GM20431 (cell line): ENCODE measurements around the gene TMEM87A.

Source experiments
- in situ Hi-C: fragments of 300-500 bp; cut with MseI, MboI; formaldehyde crosslinking; loops from one replicate; pipeline ENCODE4 v1.15.0; 2020; ENCODE audit warnings: low sequenced_read_pairs; ENCODE audit not compliant: unreplicated experiment

TMEM87A gene

DNA sequence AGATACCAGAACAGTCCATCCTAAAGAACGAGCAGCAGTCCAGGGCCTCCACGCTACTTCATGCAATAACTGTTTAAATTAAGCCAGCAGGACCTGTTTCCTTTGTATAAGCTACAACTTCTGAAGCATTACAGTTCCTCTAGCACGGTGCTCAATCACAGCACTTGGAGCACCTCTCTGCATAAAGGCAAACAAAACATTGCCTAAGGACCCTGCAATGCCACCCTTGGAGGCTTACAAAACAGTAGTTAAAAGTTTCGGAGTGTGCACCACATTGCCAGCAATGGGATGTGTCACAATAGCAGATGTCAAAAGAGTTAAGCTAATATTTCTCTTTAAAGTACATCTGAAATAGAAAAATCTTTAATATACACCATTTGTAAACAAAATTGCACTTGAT is 62.5 kb downstream of the TMEM87A start:
- in situ Hi-C loops: no loop called here

DNA sequence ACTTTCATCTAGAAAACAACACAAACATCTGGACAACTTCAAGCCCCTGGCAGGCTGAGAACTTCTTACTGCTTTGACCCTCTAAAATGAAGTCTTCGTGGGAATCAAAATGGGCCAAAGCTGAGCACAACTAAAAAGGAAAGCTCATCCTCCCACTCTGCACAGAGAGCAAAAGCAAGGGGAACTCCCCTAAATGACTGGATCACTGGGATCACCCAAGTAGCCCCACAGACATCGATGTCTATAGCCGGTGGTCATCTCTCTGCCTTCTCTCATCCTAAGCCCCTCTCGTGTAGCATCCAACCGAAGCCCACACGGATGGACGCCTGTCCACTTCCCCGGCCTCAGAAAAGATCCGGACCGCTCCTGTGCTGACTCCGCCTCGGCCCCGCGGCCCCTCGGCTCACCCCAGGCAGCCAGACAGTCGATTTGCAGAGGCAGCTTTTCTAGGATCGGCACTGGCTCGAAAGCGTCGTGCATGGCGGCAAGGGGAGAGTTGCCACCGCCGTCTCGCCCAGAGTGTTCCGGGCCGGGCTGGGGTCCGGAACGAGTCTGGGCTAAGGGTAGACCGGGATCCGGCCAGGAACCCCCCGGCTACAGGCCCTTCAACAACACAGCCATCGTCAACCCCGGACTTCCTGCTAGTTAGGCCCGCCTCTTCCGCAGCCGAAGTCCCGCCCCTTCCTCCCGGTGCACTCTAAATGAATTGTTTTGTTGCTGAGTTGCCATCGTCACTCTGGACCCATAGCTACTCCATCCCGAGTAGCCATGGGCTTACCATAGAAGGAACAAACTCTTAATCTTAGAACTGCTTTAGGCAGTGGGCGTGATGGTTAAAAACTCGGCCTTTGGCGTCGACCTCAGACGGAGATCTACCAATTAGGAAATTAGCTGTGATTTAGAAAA is 65.3 kb downstream of the TMEM87A start, which contains the start of gene VPS39:
Gene VPS39, minus strand, starts transcription at position 631 of the 906 bp plus-strand sequence. Its CDS starts 151 bp downstream, at position 480.
- in situ Hi-C loops: no loop called here

DNA sequence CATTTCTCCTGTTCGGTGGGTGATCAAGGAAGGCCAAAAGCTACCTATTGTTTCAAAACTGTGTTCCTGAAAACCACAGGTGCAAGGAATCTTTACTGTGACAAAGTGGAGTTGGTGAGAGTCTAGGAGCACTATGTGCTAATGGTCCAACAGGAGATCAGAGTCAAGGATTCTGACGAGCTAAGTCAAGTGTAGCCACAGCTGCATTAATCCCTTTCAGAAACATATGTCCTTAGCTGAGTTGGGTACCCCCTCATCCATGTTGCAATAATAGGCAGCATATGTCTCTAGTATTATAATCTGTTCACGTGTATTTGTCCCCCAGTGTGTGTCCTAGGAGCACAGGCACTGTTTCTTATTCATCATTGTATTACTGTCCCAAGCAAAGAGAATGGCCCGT is 66.8 kb downstream of the TMEM87A start:
- in situ Hi-C loops: no loop called here

DNA sequence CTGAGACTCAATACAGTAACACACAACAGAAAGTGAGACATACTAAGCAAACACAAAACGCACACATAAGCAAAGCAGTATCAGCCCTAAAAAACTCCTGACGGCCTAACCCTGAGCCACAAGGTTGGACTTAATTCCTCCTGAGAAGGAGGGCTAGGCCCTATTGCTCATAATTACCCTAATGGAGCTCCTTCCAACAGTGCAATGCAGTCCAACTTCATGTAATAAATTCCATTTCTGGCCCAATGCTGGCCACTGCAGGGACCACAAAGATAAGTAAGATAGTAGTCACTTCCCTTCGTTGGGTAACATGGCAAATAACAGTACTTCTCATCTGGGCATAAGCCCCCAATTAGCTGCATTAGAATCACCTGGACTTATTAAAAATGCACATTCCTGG is 69.3 kb downstream of the TMEM87A start:
- in situ Hi-C loops: no loop called here

DNA sequence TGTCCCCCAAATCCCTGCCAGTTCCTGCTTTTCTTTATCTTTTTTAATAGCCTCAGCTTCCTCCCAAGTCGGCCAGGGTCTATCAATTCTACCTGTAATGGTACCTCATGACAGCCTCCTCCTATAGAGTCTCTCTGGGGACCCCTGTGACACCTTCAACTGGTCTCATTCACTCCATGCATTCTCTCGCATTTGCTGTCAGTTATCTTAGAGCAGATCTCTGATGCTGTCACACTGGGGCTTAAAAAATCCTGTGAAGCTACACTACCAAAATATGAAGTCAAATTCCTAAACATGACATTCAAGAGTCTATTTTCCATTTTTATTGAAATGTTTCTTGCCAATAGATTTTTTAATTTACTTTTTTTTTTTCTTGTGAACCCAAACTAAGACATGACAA is 70.6 kb downstream of the TMEM87A start:
- in situ Hi-C loops: no loop called here

DNA sequence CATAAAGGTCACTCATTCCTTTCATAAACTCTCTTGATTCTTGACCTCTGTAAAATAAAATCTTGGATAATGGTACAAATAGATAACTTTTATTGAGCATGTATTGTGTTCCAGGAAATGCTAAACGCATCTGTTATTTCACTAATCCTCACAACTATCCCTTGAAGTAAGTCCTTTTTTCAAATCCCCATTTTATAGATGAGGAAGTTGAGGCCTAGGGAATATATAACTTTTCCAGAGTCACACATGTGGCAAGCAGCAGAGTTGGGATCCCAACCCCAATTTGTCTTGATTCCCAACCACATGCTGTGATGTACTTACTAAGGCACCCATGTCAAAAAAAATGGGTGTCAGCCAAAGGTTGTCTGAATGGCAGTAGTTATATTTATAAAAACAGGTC is 71.4 kb downstream of the TMEM87A start:
- in situ Hi-C loops: no loop called here

DNA sequence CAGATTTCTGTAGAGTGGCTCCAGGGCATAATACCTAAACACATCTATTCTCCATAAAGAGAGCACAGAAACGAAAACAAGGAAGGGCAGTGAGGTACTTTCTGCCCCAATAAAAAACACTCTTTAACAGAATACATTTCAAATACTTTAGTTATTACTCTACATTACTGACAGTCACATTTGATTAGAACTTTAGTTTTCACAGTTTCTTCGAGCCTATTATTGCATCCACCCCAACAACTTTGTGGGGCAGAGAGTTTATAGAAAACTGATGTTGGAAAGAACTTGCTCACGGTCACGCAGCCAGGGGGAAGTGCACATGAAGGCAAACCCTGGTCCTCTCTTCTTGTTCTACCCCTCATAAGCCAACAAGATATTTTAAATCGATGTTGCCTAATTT is 74.1 kb downstream of the TMEM87A start:
- in situ Hi-C loops: no loop called here

DNA sequence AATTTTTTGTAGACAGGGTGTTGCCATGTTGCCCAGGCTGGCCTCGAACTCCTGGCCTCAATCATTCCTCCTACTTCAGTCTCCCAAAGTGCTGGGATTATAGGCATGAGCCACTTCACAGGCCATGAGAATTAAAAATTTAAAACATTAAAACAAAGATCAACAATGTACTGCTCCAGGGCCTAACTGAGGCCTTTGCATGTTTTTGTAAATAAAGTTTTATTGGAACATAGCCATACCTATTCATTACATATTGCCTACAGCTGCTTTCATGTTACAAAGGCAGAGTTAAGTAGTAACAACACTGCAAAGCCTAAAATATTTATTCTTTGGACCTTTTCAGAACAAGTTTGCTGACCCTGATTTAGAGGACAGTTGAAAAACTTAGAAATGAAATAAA is 74.7 kb downstream of the TMEM87A start:
- in situ Hi-C loops: no loop called here

DNA sequence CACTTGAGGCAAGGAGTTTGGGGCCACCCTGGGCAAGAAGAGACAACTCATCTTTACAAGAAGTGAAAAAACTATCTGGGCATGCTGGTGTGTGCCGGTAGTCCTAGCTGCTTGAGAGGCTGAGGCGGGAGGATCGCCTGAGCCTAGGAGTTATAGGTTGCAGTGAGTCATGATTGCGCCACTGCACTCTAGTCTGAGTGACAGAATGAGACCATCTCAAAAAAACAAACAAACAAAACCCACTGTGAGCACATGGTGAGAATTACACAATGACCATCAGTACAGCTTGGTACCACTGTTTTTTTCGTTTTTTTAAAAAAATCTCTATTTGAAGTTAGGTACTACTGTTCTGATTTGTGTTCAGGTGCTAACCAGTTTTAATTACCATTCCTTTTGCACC is 78.7 kb downstream of the TMEM87A start:
- in situ Hi-C loops: no loop called here

DNA sequence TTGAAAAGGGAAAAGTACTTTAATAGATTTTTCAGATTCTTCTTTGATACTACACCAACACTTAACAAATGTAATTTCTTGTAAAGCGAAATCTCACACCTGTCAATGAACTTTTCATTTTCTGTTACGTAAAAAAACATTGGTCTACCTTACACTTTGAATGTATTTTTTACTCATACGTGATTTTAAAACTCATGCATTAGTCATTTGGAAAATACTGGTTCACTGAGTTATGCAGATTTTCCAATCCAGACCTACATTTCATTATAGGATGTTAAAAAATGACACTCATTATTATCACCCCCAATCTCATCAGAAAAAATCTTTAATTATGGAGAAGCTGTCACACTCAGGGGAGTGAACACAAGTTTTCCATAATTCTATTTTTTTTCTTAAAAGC is 79.8 kb downstream of the TMEM87A start:
- in situ Hi-C loops: no loop called here

DNA sequence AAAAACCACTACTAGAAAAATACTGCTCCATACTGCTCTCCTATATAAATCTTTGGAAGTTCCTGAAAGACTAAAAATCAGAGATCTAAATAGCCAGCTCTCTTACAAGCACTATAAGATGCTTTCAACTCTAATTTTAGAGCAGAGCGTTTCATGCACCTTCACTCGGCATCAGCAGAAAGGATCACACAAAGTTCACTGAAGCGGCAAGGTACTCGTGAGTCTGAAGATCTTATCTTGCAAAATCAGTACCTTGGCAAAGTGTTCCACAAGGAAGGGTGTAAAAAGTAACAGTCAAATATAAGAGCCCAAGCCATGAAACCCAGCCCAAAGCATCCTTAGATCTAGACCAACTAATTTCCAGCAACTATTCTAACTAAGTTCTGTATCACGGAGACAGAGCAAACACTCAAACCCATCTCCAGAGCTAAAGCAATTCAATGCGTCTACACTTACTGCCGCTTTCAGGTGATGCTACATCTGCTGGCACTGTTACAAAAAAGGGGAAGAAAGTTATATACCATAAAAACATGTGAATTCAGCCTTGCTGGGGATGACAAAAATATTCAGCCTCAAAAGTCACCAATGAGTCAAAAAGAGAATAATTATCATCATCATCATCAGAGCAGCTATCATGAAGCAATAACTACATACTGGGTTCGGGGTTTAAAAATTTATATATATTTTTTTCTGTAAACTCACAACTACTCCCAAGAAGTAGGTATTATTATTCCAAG is 81.5 kb downstream of the TMEM87A start:
- in situ Hi-C loops: no loop called here

DNA sequence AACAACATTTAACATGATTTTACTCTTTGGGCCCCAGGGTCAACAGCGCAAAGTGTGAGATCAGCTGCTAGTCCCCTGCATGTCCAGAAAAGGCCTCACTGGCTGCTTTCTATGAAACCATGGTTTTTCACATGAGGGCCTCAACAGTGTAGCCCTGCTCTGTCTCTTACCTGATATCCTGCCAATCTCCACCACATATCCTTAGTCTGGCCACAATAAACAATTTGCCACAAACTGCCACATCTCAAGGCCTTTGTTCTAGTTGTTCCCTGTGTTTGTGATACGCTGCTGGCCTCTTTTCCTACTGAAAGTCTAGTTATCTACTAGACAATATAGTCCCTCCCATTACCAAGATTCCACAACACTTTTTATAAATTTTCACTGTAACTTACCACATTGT is 82.9 kb downstream of the TMEM87A start:
- in situ Hi-C loops: no loop called here

DNA sequence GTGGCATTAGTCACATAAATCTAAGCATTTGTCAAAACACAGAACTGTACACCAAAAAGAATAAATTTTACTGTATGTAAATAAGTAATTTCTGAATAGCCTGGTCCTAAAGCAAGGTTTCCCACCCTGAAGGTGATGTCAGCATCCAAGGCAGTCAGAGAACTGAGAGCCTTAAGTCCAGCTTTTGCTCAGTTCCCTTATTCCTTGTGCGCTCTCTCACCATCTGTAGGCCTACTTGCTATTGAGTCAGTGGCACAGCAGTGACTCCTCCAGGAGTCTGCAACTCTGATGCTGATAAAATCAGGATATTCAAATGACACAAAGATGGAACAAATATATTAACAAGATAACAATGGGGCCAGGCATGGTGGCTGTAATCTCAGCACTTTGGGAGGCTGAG is 87.4 kb downstream of the TMEM87A start:
- in situ Hi-C loops: no loop called here

DNA sequence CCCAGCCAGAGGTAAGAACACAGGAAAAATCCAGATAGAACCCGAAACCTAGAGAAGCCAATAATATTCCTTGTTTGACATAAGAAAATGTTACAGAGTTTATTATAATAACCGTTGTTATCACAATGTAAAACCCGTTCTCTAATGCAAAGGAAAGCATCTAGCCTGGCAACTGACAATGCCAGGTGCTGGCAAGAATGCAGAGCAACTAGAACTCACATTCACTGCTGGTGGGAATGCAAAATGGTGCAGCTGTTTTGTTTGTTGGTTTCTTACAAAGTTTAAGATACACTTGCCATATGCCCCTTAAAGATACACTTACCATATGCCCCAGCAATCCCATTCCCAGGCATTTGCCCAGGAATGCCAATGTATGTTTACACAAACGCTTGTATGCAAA is 88.5 kb downstream of the TMEM87A start:
- in situ Hi-C loops: no loop called here

DNA sequence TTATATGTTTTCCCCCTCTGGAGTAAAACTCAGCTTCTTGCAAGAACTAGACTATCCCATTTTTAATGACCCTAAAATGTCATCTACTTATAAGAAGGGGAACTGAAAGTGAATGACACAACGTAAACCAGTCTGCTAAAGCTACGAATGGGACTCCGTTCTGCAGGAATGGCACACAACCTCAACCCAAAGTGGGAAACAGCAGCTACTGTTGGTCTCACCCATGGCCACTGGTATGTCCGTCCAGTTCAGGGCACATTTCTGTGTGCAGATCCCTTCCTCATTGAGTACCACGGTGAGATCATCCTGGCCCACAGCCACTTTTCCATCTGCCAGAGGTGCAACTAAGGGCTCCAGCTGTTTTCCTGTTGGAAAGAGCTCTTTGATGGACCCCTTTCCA is 88.9 kb downstream of the TMEM87A start:
- in situ Hi-C loops: no loop called here

DNA sequence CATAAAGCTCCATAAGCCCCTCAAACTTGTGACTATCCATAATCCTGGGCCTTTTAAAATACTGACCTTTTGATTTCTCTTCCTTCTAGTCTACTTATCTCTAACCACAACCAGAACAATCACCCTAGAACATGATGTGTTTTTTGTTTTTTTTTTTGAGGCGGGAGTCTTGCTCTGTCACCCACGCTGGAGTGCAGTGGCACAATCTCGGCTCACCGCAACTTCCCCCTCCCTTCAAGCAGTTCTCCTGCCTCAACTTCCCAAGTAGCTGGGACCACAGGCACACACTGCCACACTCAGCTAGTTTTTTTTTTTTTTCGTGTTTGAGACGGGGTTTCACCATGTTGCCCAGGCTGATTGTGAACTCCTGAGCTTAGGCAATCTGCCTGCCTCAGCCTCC is 90.3 kb downstream of the TMEM87A start:
- in situ Hi-C loops: no loop called here

DNA sequence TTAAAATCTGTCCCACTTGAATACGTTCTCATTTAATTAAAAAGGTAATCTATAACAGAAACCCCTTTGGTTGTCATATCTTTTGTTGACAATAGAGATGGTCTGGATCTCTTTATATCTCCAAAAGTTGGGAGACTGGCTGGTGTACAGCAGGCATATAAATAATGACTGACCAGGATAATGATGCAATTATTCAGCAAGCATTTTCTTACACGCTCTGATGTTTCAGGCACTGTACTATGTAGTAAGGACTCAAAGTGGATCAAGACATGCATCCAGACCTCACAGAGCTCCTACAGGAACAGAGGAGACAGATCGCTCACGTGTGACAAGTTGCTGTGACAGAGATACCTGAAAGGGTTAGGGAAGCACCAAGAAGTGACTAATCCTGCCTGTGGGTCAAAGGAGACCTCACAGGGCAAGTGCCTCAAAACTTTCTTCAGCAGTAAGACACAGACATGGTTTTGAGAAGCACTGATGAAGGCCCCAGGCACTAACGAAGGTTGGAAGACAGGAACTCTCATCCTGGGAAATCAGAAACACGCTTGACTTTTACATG is 90.8 kb downstream of the TMEM87A start:
- in situ Hi-C loops: no loop called here

DNA sequence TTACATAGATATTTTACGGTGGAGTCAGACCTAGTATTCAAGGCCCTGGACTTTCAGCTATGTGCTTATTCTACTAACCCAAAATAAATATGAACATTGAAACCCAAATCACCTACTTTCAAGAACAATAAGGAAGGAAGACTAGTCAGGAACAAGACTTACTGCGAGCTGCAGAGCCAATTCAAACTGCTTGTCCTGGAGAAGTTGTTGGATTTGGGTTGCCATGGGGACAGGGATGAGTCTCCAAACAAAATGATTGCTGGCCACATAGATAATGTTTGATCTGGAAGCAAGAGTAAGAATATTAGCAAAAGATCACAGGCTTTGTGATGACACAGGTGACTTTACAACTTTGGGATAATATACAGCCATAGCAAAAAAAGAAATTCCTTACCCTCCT is 95.2 kb downstream of the TMEM87A start:
- in situ Hi-C loops: no loop called here

DNA sequence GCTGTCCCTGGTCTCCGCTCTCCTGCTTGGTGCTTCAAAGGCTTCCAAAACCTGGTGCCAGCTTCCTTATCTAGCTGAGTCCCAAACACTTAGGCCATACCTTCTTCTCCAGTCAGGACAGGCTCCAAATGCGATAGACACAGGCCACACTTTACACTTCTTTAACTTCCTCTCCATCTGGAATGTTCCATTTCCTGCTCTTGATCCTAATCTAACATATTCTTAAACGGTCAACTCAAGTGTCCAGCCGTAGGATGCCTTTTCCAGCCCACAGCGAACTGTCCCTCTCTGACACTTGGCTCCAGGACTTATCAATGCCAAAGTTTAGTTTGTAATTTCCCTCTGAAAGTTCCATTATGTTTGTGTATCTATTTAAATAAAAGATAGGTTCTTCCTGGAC is 97.6 kb downstream of the TMEM87A start:
- in situ Hi-C loops: no loop called here

DNA sequence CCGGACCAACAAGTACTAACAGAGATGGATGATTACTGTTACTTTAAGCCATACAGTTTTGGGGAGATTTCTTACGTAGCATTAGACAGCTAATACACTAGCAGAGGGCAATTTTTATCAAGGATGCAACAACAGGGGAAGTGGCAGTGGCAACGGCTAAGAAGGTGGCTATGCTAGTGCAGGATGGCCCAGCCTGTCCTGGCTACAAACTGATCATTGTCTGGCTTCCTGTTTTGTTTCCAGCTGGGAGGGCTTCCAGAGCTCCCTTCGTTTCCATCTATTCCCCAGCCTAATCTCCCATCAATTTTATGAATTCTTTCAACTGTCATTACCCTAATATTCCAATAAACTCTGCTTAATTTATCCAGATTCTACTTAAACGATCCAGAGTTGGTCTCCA is 100.8 kb downstream of the TMEM87A start:
- in situ Hi-C loops: no loop called here

DNA sequence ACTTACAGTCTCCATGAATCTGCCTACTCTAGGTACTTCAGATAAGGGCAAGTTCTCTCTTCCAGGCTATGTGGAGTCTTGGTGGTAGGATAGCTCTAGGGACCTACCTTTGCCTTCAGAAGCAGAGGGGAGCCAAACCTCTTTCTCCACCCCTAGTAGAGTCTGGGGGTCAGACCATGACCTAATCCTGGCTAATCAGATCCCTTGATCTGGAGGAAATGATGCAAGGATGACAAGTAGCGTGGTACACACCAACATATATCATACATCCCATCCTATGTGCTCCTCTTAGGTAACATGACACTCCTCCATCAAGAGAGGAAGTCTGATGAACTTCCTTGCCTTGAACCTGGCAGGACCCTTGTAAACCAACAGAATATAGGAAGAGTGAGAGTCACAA is 101.4 kb downstream of the TMEM87A start:
- in situ Hi-C loops: no loop called here
